ENCODE data around the gene MOSPD3.

DNA sequence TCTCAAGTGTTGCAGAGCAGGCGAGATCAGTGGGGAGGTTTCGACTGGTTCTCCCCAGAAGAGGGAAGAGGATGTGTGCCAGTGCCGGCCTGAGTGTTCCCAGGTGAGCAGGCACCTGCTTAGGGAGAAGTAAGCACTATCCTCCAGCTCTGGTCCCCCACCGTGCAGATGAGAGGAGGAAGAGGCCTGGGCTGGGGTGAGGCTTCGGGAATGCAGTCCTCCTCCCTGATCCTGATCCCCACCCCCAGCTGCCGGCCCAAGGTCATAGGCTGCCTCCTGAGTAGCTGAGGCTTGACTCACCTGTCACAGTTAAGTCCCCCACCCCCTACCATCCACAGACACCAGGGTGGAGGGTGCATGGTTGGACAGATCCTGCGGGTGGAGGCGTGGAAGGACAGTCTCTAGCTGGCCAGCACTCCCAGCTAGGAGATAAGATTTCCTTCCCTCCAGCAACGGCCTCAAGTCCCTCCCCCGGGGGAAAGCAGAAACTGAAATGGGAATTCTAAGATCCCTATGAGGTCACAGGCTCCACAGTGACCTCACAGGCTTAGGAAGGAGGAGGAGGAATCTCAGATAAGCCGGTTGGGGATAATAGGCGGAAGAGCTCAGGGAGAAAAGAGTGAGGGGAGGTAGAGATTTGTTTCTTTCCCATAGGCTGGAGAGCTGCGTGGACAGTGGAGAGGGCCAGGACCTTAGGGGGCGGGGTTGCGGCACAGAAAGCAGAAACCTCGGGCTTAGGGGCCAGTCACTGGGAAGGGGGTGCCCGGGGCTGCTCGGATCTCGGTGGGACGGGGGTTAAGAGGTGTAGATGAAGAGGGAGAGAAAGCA lies 27.4 kb upstream of the MOSPD3 start:
- TF ChIP-seq, protein P1, sequence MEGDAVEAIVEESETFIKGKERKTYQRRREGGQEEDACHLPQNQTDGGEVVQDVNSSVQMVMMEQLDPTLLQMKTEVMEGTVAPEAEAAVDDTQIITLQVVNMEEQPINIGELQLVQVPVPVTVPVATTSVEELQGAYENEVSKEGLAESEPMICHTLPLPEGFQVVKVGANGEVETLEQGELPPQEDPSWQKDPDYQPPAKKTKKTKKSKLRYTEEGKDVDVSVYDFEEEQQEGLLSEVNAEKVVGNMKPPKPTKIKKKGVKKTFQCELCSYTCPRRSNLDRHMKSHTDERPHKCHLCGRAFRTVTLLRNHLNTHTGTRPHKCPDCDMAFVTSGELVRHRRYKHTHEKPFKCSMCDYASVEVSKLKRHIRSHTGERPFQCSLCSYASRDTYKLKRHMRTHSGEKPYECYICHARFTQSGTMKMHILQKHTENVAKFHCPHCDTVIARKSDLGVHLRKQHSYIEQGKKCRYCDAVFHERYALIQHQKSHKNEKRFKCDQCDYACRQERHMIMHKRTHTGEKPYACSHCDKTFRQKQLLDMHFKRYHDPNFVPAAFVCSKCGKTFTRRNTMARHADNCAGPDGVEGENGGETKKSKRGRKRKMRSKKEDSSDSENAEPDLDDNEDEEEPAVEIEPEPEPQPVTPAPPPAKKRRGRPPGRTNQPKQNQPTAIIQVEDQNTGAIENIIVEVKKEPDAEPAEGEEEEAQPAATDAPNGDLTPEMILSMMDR (IDR thresholded peaks at IDR 0.05): no peak
- TF ChIP-seq EP300 (IDR thresholded peaks at IDR 0.05) (no peak), POLR2A (IDR thresholded peaks at IDR 0.05) (no peak)

Data from gastroesophageal sphincter (tissue), 3 donors.